Sigmoid colon (tissue), 4 donors: ENCODE measurements around the gene SPATA20.

ENCODE experiments used
- EP300 ChIP-seq, 4 donors: sonication (generic); formaldehyde crosslinking; IDR thresholded peaks; one replicate each; pipeline ENCODE4 v1.6.1; 2017; ENCODE audit warnings: antibody characterized with exemption in 4 of 4
- POLR2A ChIP-seq, 2 donors: fragments of 450-650 bp; IDR thresholded peaks; one replicate each; pipeline ENCODE4 v1.6.1; 2016; ENCODE audit warnings: antibody characterized with exemption in 2 of 2, mild to moderate bottlenecking in 2 of 2, moderate library complexity in 2 of 2
- POLR2AphosphoS5 ChIP-seq, 4 donors: sonication (generic); formaldehyde crosslinking; IDR thresholded peaks; one replicate each; pipeline ENCODE4 v1.6.1; 2017; ENCODE audit warnings: antibody characterized with exemption in 4 of 4
- TF ChIP-seq, protein P1 (sequence below), 4 experiments: fragments of 450-650 bp in 3 of 4; fragments of 200-600 bp in 1 of 4; IDR thresholded peaks; one replicate each; pipeline ENCODE4 v1.5.1; 2016 to 2019; ENCODE audit warnings: antibody characterized with exemption in 4 of 4, mild to moderate bottlenecking in 3 of 4, moderate library complexity in 2 of 4

DNA sequence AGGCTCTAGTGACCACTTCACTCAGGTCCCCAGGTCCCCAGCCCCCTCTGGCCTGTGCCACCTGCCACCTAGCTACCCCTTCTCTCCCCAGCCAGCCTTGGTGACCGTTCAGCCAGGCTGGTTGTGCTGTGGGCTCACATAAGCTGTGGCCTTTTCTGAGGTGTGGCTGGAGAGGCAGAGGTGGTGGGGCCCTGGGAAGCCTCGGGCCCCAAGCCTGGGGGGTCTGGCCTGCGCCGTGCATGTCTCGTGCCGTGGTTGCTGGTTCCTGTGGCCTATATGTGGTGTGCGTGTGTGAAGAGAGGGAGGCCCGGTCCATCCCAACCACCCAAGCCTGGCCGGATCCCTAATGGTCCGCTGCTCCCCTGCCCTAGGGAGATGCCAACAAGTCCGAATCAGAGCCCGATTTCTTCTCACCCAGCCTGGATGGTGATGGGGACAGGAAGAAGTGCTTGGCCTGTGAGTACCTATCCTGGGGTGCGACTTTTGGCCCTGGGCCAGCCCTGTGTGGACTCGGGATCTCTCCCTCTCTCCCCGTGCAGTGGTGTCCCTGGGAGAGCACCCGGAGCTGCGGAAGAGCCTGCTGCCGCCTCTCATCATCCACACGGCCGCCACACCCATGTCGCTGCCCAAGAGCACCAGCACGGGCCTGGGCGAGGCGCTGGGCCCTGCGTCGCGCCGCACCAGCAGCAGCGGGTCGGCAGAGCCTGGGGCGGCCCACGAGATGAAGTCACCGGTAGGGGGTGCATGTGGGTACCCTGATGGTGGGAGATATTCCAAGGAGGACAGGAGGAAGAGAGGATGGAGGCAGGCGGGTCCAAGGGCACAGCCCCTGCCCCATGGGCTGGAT, 49.4 kb downstream of the SPATA20 start:
- TF ChIP-seq, protein P1, sequence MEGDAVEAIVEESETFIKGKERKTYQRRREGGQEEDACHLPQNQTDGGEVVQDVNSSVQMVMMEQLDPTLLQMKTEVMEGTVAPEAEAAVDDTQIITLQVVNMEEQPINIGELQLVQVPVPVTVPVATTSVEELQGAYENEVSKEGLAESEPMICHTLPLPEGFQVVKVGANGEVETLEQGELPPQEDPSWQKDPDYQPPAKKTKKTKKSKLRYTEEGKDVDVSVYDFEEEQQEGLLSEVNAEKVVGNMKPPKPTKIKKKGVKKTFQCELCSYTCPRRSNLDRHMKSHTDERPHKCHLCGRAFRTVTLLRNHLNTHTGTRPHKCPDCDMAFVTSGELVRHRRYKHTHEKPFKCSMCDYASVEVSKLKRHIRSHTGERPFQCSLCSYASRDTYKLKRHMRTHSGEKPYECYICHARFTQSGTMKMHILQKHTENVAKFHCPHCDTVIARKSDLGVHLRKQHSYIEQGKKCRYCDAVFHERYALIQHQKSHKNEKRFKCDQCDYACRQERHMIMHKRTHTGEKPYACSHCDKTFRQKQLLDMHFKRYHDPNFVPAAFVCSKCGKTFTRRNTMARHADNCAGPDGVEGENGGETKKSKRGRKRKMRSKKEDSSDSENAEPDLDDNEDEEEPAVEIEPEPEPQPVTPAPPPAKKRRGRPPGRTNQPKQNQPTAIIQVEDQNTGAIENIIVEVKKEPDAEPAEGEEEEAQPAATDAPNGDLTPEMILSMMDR (IDR thresholded peaks at IDR 0.05) = no peak
- TF ChIP-seq POLR2A (IDR thresholded peaks at IDR 0.05) (no peak), POLR2AphosphoS5 (IDR thresholded peaks at IDR 0.05) (no peak), EP300 (IDR thresholded peaks at IDR 0.05) (no peak)
